ENCODE measurements around the gene AFMID. TPM values are rescaled to one million over a fixed set of nuclear protein-coding genes. Genes with fewer than 3 reads are reported as not detected.

AFMID gene
- total RNA-seq, 1 donor, result 45.1 TPM

GRCh38 chr17:78200451-78200850 lies 13.3 kb downstream of the AFMID start:
- no peak for DNase-seq (ENCODE audit: low read depth)
- TF ChIP-seq CTCF (IDR thresholded peaks at IDR 0.05; ENCODE audit: insufficient read depth, low read length), result no peak
- no peak overlapping the region for H3K4me3 ChIP-seq (ENCODE audit: low read depth, low read length)

GRCh38 chr17:78202666-78203065 lies 15.5 kb downstream of the AFMID start:
- no peak overlapping the region for H3K4me3 ChIP-seq (ENCODE audit: low read depth, low read length)
- no peak for DNase-seq (ENCODE audit: low read depth)
- no peak for TF ChIP-seq CTCF (IDR thresholded peaks at IDR 0.05; ENCODE audit: insufficient read depth, low read length)

GRCh38 chr17:78204387-78205123 lies 17.4 kb downstream of the AFMID start:
- no peak overlapping the region for H3K4me3 ChIP-seq (ENCODE audit: low read depth, low read length)
- no peak for DNase-seq (ENCODE audit: low read depth)
- no peak for TF ChIP-seq CTCF (IDR thresholded peaks at IDR 0.05; ENCODE audit: insufficient read depth, low read length)

GRCh38 chr17:78205124-78205775 lies 18.1 kb downstream of the AFMID start:
- no peak for DNase-seq (ENCODE audit: low read depth)

GRCh38 chr17:78206298-78206697 lies 19.1 kb downstream of the AFMID start:
- no peak overlapping the region for H3K4me3 ChIP-seq (ENCODE audit: low read depth, low read length)
- DNase-seq (ENCODE audit: low read depth), result no peak
- TF ChIP-seq CTCF (IDR thresholded peaks at IDR 0.05; ENCODE audit: insufficient read depth, low read length), result no peak

More at GRCh38 chr17:78205124-78205775, 18.1 kb downstream of the AFMID start:
- H3K4me3 ChIP-seq (ENCODE audit: low read depth, low read length), result no peak overlapping the region
- no peak for TF ChIP-seq CTCF (IDR thresholded peaks at IDR 0.05; ENCODE audit: insufficient read depth, low read length)

GRCh38 chr17:78208486-78208885 lies 21.3 kb downstream of the AFMID start:
- no peak for DNase-seq (ENCODE audit: low read depth)
- H3K4me3 ChIP-seq (ENCODE audit: low read depth, low read length), result no peak overlapping the region
- TF ChIP-seq CTCF (IDR thresholded peaks at IDR 0.05; ENCODE audit: insufficient read depth, low read length), result no peak

All from fibroblast of the aortic adventitia (primary cell).